ENCODE data around the gene GLMN. TPM values are rescaled to one million over a fixed set of nuclear protein-coding genes. Genes with fewer than 3 reads are reported as not detected.
A peak's percentile ranks its signal among the peaks of the same experiment; 100 is the strongest.

Gene GLMN
- total and polyA plus RNA-seq, 10 donors = 7.8 to 22.6 (median 11.3) TPM

GRCh38 chr1:92307980-92308379 is 9.2 kb upstream of the GLMN start:
- no peak overlapping the region for H3K4me3 ChIP-seq
- WGBS, 5 donors = 88 to 96% (median 90%) methylated on average over 4 of the region's 4 CpGs
- no peaks in the 10 kb centered on the region for H3K27me3 ChIP-seq (replicated peaks in 1 of 7)
- peaks cover 0 to 23% (median 0%) of the 10 kb centered on the region in 6 donors for H3K4me1 ChIP-seq
- intact Hi-C loops (cut with DNase I; ENCODE audit: low total_unique reads) = no loop called here
- TF ChIP-seq POLR2A (IDR thresholded peaks at IDR 0.05) (no peak), CTCF (IDR thresholded peaks at IDR 0.05 in 8 of 11, conservative IDR thresholded peaks at IDR 0.05 in 3 of 11) (no peak), POLR2AphosphoS5 (IDR thresholded peaks at IDR 0.05) (no peak)
- H3K36me3 ChIP-seq = peaks cover 0 to 89% (median 28%) of the 10 kb centered on the region in 6 donors
- DNase-seq = no peak
- H3K27ac ChIP-seq = no peak overlapping the region
- H3K9me3 ChIP-seq = no peaks in the 10 kb centered on the region

GRCh38 chr1:92306020-92306419 is 7.2 kb upstream of the GLMN start:
- no peak for DNase-seq
- intact Hi-C loops (cut with DNase I; ENCODE audit: low total_unique reads) = no loop called here

GRCh38 chr1:92301021-92301420 is 2.2 kb upstream of the GLMN start:
- no peaks in the 10 kb centered on the region for H3K27me3 ChIP-seq (replicated peaks in 1 of 7)
- H3K4me3 ChIP-seq = no peak overlapping the region
- 92 to 94% (median 92%) methylated on average over 5 of the region's 5 CpGs for WGBS, 5 donors
- no peak for DNase-seq
- H3K4me1 ChIP-seq = peaks cover 5 to 52% (median 32%) of the 10 kb centered on the region in 6 donors
- no peaks in the 10 kb centered on the region for H3K9me3 ChIP-seq
- no peak overlapping the region for H3K27ac ChIP-seq
- H3K36me3 ChIP-seq = peaks cover 0 to 49% (median 11%) of the 10 kb centered on the region in 6 donors
- no peak for TF ChIP-seq POLR2A (IDR thresholded peaks at IDR 0.05)
- intact Hi-C loops (cut with DNase I; ENCODE audit: low total_unique reads) = no loop called here

More at GRCh38 chr1:92306020-92306419, 7.2 kb upstream of the GLMN start:
- H3K27me3 ChIP-seq (replicated peaks in 1 of 7) = no peaks in the 10 kb centered on the region
- H3K9me3 ChIP-seq = no peaks in the 10 kb centered on the region
- no peak overlapping the region for H3K4me3 ChIP-seq
- H3K36me3 ChIP-seq = peaks cover 0 to 76% (median 24%) of the 10 kb centered on the region in 6 donors
- H3K4me1 ChIP-seq = peaks cover 0 to 24% (median 2%) of the 10 kb centered on the region in 6 donors
- TF ChIP-seq CTCF (IDR thresholded peaks at IDR 0.05 in 8 of 11, conservative IDR thresholded peaks at IDR 0.05 in 3 of 11) (no peak), POLR2A (IDR thresholded peaks at IDR 0.05) (no peak), POLR2AphosphoS5 (IDR thresholded peaks at IDR 0.05) (no peak)
- H3K27ac ChIP-seq = no peak overlapping the region

- Histone ChIP-seq H3K27me3 (replicated peaks in 1 of 7) (no peaks in the 10 kb centered on the region), H3K36me3 (peaks cover 0 to 50% (median 3%) of the 10 kb centered on the region in 6 donors), H3K9me3 (no peaks in the 10 kb centered on the region), H3K27ac (peak overlapping the region in 7 of 8 donors; percentile 96 to 99 (median 97)), H3K4me3 (peak overlapping the region; percentile 67 to 89 (median 75)), H3K4me1 (peaks cover 5 to 52% (median 32%) of the 10 kb centered on the region in 6 donors)
- WGBS, 5 donors = 40 to 51% (median 45%) methylated on average over 11 of the region's 11 CpGs
- no peak for DNase-seq
- intact Hi-C loops (cut with DNase I; ENCODE audit: low total_unique reads) = no loop called here
- TF ChIP-seq POLR2A (IDR thresholded peaks at IDR 0.05) = no peak
Measured at GRCh38 chr1:92299477-92300150, 827 bp upstream of the GLMN start.

DNA sequence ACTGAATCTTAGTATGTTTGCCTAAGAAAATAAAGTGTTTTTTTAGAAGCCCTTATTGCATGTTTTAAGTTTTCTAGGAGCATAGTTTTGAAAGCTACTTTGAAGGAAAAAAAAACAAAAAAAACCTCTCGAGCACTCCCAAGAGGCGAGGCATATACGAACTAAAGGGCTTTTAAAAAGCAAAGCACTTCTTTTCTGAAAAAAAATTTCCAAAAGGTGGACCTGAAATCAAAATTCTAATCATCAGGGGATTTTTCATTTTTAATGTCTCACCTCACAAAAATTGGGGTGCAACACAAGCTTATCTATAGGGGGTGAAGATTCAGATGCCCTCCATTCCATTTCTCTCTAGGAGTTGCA is 594 bp downstream of the GLMN start:
- Histone ChIP-seq H3K36me3 (peaks cover 0 to 50% (median 4%) of the 10 kb centered on the region in 6 donors), H3K9me3 (no peaks in the 10 kb centered on the region), H3K27me3 (replicated peaks in 1 of 7) (no peaks in the 10 kb centered on the region), H3K27ac (peak overlapping the region; percentile 93 to 99 (median 97)), H3K4me3 (peak overlapping the region; percentile 67 to 89 (median 75)), H3K4me1 (peaks cover 5 to 52% (median 32%) of the 10 kb centered on the region in 6 donors)
- TF ChIP-seq CTCF (IDR thresholded peaks at IDR 0.05 in 8 of 11, conservative IDR thresholded peaks at IDR 0.05 in 3 of 11) (no peak), POLR2AphosphoS5 (IDR thresholded peaks at IDR 0.05) (no peak), POLR2A (IDR thresholded peaks at IDR 0.05) (no peak)
- WGBS, 5 donors = 3 to 5% (median 4%) methylated on average over 3 of the region's 3 CpGs
- no peak for DNase-seq
- intact Hi-C loops (cut with DNase I; ENCODE audit: low total_unique reads) = no loop called here
